PC-3 (cell line): ENCODE data around the gene ISM2. TPM values are rescaled to one million over a fixed set of nuclear protein-coding genes. Genes with fewer than 3 reads are reported as not detected.

Experiments used
- ATAC-seq: fragments of 200-7000 bp; cut with Tn5 transposase; 2 replicates; pipeline ENCODE4 v1.9.1; 2020; ENCODE audit warnings: mild to moderate bottlenecking, moderate library complexity
- BruUV-seq: library from RNA; stranded (reverse); fragments of 400-500 nt; replicated peaks from 2 replicates; lab custom pipeline; 2021; lab: Mats Ljungman, UMichigan
- CTCF ChIA-PET: fragments of 300-600 bp; sonication (Branson Sonifier 250); formaldehyde crosslinking; loops from one replicate; lab custom pipeline; 2022; ENCODE audit warnings: antibody characterized with exemption; lab: Charles Lee
- POLR2A ChIA-PET: fragments of 300-600 bp; sonication (Branson Sonifier 250); formaldehyde crosslinking; loops from one replicate; lab custom pipeline; 2022; ENCODE audit warnings: antibody characterized with exemption; ENCODE audit not compliant: unreplicated experiment; lab: Charles Lee
- DNase-seq: peaks from one replicate; pipeline ENCODE4 v3.0.0-alpha.2; 2015
- H2AFZ ChIP-seq: fragments of 300-600 bp; sonication (generic); 2 replicates; pipeline ENCODE4 v1.6.0; 2016; ENCODE audit warnings: antibody characterized with exemption, low read length
- H3F3A ChIP-seq: fragments of 300-600 bp; sonication (generic); one replicate; pipeline ENCODE4 v1.6.0; 2017; ENCODE audit warnings: antibody characterized with exemption, low read length, control low read depth, mild to moderate bottlenecking; ENCODE audit not compliant: unreplicated experiment
- H3K27ac ChIP-seq: fragments of 300-600 bp; sonication (generic); 2 replicates; pipeline ENCODE4 v1.5.1; 2016; ENCODE audit warnings: mild to moderate bottlenecking, low read length
- H3K27me3 ChIP-seq: fragments of 300-600 bp; sonication (generic); 2 replicates; pipeline ENCODE4 v1.6.1; 2016; ENCODE audit warnings: low read length, mixed read lengths
- H3K36me3 ChIP-seq: fragments of 300-600 bp; sonication (generic); 2 replicates; pipeline ENCODE4 v1.6.1; 2016; ENCODE audit warnings: low read depth, mixed run types, low read length, mixed read lengths
- H3K4me1 ChIP-seq: fragments of 300-600 bp; sonication (generic); 2 replicates; pipeline ENCODE4 v1.5.1; 2016; ENCODE audit warnings: low read length; ENCODE audit not compliant: insufficient read depth
- H3K4me2 ChIP-seq: fragments of 300-600 bp; sonication (generic); 2 replicates; pipeline ENCODE4 v1.6.0; 2016; ENCODE audit warnings: low read length
- H3K4me3 ChIP-seq: fragments of 300-600 bp; sonication (generic); 2 replicates; pipeline ENCODE4 v1.5.1; 2016; ENCODE audit warnings: mild to moderate bottlenecking, low read length, mixed read lengths
- H3K79me2 ChIP-seq: fragments of 300-600 bp; sonication (generic); 2 replicates; pipeline ENCODE4 v1.6.1; 2017; ENCODE audit warnings: low read length, mixed read lengths
- H3K9ac ChIP-seq: fragments of 300-600 bp; sonication (generic); 2 replicates; pipeline ENCODE4 v1.6.0; 2016; ENCODE audit warnings: mild to moderate bottlenecking, low read length
- H3K9me2 ChIP-seq: fragments of 300-600 bp; sonication (generic); replicated peaks from 2 replicates; pipeline ENCODE4 v1.6.1; 2016; ENCODE audit warnings: mixed run types, low read length, mixed read lengths
- H3K9me3 ChIP-seq: fragments of 300-600 bp; sonication (generic); 2 replicates; pipeline ENCODE4 v1.6.1; 2016; ENCODE audit warnings: low read length, mixed read lengths
- H4K20me1 ChIP-seq: fragments of 300-600 bp; sonication (generic); 2 replicates; pipeline ENCODE4 v1.6.1; 2016; ENCODE audit warnings: low read length, mixed read lengths
- CTCF ChIP-seq: fragments of 300-600 bp; sonication (generic); conservative IDR thresholded peaks from 2 replicates; pipeline ENCODE4 v1.5.1; 2017; ENCODE audit warnings: antibody characterized with exemption, low read depth, mild to moderate bottlenecking, low read length
- EZH2phosphoT487 ChIP-seq: fragments of 300-600 bp; sonication (generic); IDR thresholded peaks from 2 replicates; pipeline ENCODE4 v1.6.1; 2018; ENCODE audit warnings: mild to moderate bottlenecking, antibody characterized with exemption, low read length, borderline replicate concordance
- intact Hi-C: fragments of 100-400 bp; cut with micrococcal nuclease; formaldehyde crosslinking; loops from 2 replicates; pipeline ENCODE4 v1.9.0; 2023
- total RNA-seq: library from RNA; depleted of rRNA; stranded (reverse); fragments of >200 nt; gene quantifications from 2 replicates; pipeline ENCODE4 v1.2.3, GENCODE V29; 2014; rRNA removed

Gene ISM2
- total RNA-seq, 1 experiment from 2014 or later, result 0.95 TPM

- Histone ChIP-seq H3F3A (no peaks in the 10 kb centered on the region), H2AFZ (no peak overlapping the region), H3K36me3 (peaks cover 54% of the 10 kb centered on the region), H4K20me1 (no peaks in the 10 kb centered on the region), H3K9ac (no peak overlapping the region), H3K79me2 (no peaks in the 10 kb centered on the region), H3K4me2 (no peak overlapping the region), H3K27ac (no peak overlapping the region), H3K4me1 (peaks cover 2% of the 10 kb centered on the region; the same call in 1 of the 2 replicates), H3K9me2 (no peaks in the 10 kb centered on the region), H3K4me3 (no peak overlapping the region), H3K27me3 (no peaks in the 10 kb centered on the region), H3K9me3 (no peaks in the 10 kb centered on the region)
- DNase-seq, result no peak
- ChIA-PET POLR2A (no interaction called here), CTCF (no interaction called here)
- no peak for ATAC-seq
- BruUV-seq, result no TSS peak
- no peak for TF ChIP-seq EZH2phosphoT487
- intact Hi-C loops, result no loop called here
Observed at GRCh38 chr14:77426396-77426795, 72.2 kb downstream of the ISM2 start.

- ChIA-PET CTCF (no interaction called here), POLR2A (no interaction called here)
- Histone ChIP-seq H3K9ac (no peak overlapping the region), H3K4me1 (peaks cover 4% of the 10 kb centered on the region; the same call in 1 of the 2 replicates), H3K36me3 (peaks cover 49% of the 10 kb centered on the region), H3K4me2 (no peak overlapping the region), H3K9me3 (no peaks in the 10 kb centered on the region), H3K79me2 (no peaks in the 10 kb centered on the region), H3F3A (no peaks in the 10 kb centered on the region), H2AFZ (no peak overlapping the region), H4K20me1 (no peaks in the 10 kb centered on the region), H3K27ac (no peak overlapping the region), H3K4me3 (no peak overlapping the region), H3K27me3 (no peaks in the 10 kb centered on the region), H3K9me2 (no peaks in the 10 kb centered on the region)
- intact Hi-C loops, result no loop called here
- DNase-seq (no peak), ATAC-seq (no peak)
- no peak for TF ChIP-seq CTCF
- no peak for TF ChIP-seq EZH2phosphoT487
- no TSS peak for BruUV-seq
Observed at GRCh38 chr14:77424862-77425261, 73.8 kb downstream of the ISM2 start.

Other genes starting within 250 kb of the ISM2 start
- gene NGB, start 227.6 kb downstream of the ISM2 start, total RNA-seq, result not detected in 2 replicates
- 57.6 and 67.6 TPM in 2 replicates for gene POMT2, start 177.9 kb downstream of the ISM2 start, total RNA-seq
- gene GSTZ1, start 177.8 kb downstream of the ISM2 start, total RNA-seq, result 49.9 and 57.4 TPM in 2 replicates
- 16.8 and 17.8 TPM in 2 replicates for gene TMED8, start 121.7 kb downstream of the ISM2 start, total RNA-seq
- gene SAMD15, start 121.4 kb downstream of the ISM2 start, total RNA-seq, result 1.2 and 6.2 TPM in 2 replicates
- 0.33 and 0.46 TPM in 2 replicates for gene NOXRED1, start 75.3 kb downstream of the ISM2 start, total RNA-seq
- gene VIPAS39, start 41.2 kb downstream of the ISM2 start, total RNA-seq, result 20.1 and 20.2 TPM in 2 replicates
- gene AHSA1, start 40.7 kb downstream of the ISM2 start, total RNA-seq, result 215 and 217 TPM in 2 replicates
- gene SPTLC2, start 117.8 kb upstream of the ISM2 start, total RNA-seq, result 25.6 and 27.6 TPM in 2 replicates
- 9.7 and 10.8 TPM in 2 replicates for gene ALKBH1, start 209.2 kb upstream of the ISM2 start, total RNA-seq
- 904 and 934 TPM in 2 replicates for gene SLIRP, start 209.3 kb upstream of the ISM2 start, total RNA-seq